HG02610 (cell line): ENCODE data around the gene RAD54L.
"Not testable (repeated sequence)": the region's sequence is repeated elsewhere in the genome, so short reads cannot be mapped to it uniquely, and the experiment has no call there.

Experiments
- ATAC-seq: cut with Tn5 transposase; IDR thresholded peaks from one replicate; pipeline ENCODE4 v1.9.1; 2021; ENCODE audit warnings: mild to moderate bottlenecking, moderate library complexity; ENCODE audit not compliant: unreplicated experiment

The RAD54L gene

GRCh38 chr1:46247436-46248121 lies at the start of gene RAD54L:
Gene RAD54L, plus strand, starts transcription at chr1:46247763. Its CDS starts 643 bp downstream, at chr1:46248406.
- ATAC-seq = peak; percentile 91

- ATAC-seq = peak; percentile 87
Observed at GRCh38 chr1:46197964-46198811, 49.4 kb upstream of the RAD54L start, which contains the start of gene POMGNT1. Gene POMGNT1, minus strand, starts transcription at chr1:46198434. Its CDS starts 613 bp downstream, at chr1:46197821.

- ATAC-seq = no peak
Observed at GRCh38 chr1:46199233-46199749, 48.3 kb upstream of the RAD54L start.

GRCh38 chr1:46203738-46204405 lies 43.7 kb upstream of the RAD54L start:
- ATAC-seq = no peak

- no peak for ATAC-seq
Observed at GRCh38 chr1:46204406-46204742, 43.2 kb upstream of the RAD54L start.

GRCh38 chr1:46205141-46205540 lies 42.4 kb upstream of the RAD54L start:
- no peak for ATAC-seq

GRCh38 chr1:46205791-46206190 lies 41.8 kb upstream of the RAD54L start:
- no peak for ATAC-seq

- no peak for ATAC-seq
Observed at GRCh38 chr1:46206399-46206798, 41.2 kb upstream of the RAD54L start.

- no peak for ATAC-seq
Observed at GRCh38 chr1:46210561-46210960, 37.0 kb upstream of the RAD54L start.

- no peak for ATAC-seq
Observed at GRCh38 chr1:46211051-46211450, 36.5 kb upstream of the RAD54L start.

GRCh38 chr1:46215504-46215903 lies 32.1 kb upstream of the RAD54L start:
- ATAC-seq = no peak

- ATAC-seq = no peak
Observed at GRCh38 chr1:46218443-46218842, 29.1 kb upstream of the RAD54L start.

- no peak for ATAC-seq
Observed at GRCh38 chr1:46219551-46220520, 27.7 kb upstream of the RAD54L start.

- ATAC-seq = no peak
Observed at GRCh38 chr1:46220808-46221207, 26.8 kb upstream of the RAD54L start.

GRCh38 chr1:46221749-46222148 lies 25.8 kb upstream of the RAD54L start:
- ATAC-seq = no peak

- ATAC-seq = not testable (repeated sequence)
Observed at GRCh38 chr1:46223055-46223454, 24.5 kb upstream of the RAD54L start.

GRCh38 chr1:46223472-46223943 lies 24.1 kb upstream of the RAD54L start:
- ATAC-seq = peak; percentile 80

- ATAC-seq = no peak
Observed at GRCh38 chr1:46224966-46225365, 22.6 kb upstream of the RAD54L start.

- ATAC-seq = not testable (repeated sequence)
Observed at GRCh38 chr1:46231231-46231630, 16.3 kb upstream of the RAD54L start.

GRCh38 chr1:46236882-46237281 lies 10.7 kb upstream of the RAD54L start:
- ATAC-seq = no peak
